IPS-11a (cell line): Measurements from ENCODE around the gene NEGR1.
"Not testable (repeated sequence)": the region's sequence is repeated elsewhere in the genome, so short reads cannot be mapped to it uniquely, and the experiment has no call there.

ENCODE experiments used
- H3K4me3 ChIP-seq: one replicate; pipeline ENCODE4 v1.5.1; 2013; ENCODE audit warnings: low read depth, low read length, control low read depth

Gene NEGR1

DNA sequence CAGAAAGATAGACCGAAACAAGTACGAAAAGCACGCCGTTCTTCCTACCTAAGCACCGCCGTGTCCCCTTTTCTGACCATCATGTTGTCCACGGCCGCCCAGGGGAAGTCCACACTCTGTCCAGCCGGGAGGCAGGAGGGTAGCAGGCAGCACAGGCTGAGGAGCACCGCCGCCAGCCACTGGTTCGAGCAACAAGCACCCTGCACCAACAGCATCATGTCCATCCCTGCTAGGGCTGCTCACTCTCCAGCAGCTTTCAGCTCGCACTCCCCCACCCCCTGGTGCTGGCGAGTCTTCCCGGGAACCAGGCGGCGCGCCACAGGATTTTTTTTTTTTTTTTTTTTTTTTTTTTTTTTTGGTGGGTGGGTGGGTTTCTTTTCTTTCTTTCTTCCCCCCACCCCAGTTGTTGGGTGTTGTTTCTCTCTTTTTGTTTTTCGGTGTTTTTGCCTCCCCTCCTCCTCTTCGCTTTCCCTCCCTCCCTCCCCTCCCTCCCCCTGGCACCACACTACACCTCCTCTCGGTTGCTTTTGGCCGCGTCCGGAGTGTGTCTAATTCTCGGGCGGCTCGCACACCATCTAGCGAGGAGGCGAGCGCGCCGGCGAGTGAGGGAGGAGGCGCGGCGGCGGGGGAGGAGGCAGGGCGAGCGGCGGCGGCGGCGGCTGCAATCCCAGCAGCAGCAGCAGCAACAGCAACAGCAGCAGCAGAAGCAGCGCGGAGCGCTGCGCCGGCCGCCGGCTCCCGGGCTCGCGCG, at the start of gene NEGR1:
Gene NEGR1, minus strand, starts transcription at position 269 of the 751 bp plus-strand sequence.
- H3K4me3 ChIP-seq, result peak within 1 kb of the TSS; percentile 78

DNA sequence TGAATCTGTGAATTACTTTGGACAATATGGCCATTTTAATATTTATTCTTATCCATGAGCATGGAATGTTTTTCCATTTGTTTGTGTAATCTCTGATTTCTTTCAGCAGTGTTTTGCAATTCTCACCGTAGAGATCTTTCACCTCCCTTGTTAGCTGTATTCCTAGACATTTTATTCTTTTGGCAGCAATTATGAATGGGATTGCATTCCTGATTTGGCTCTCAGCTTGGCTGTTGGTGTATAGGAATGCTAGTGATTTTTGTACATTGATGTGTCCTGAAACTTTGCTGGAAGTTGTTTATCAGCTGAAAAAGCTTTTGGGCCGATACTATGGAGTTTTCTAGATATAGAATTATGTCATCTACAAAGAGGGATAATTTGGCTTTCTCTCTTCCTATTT, 44.2 kb upstream of the NEGR1 start:
- H3K4me3 ChIP-seq, result no peak overlapping the region

DNA sequence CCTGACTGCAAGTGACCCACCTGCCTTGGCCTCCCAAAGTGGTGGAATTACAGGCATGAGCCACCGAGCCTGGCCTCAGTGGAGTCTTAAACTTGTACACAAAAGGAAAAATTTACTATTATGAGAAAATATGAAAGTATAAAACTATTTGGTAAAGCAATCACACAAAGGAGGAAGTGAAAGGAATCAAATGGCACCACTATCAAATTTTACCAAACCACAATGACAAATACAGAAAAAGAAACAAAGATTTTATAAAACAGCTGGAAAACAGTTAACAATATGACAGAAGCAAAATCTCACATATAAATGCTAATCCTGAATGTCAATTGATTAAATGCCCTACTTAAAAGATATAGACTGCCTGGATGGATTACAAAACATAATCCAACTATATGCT, 42.1 kb upstream of the NEGR1 start:
- H3K4me3 ChIP-seq, result no peak overlapping the region

DNA sequence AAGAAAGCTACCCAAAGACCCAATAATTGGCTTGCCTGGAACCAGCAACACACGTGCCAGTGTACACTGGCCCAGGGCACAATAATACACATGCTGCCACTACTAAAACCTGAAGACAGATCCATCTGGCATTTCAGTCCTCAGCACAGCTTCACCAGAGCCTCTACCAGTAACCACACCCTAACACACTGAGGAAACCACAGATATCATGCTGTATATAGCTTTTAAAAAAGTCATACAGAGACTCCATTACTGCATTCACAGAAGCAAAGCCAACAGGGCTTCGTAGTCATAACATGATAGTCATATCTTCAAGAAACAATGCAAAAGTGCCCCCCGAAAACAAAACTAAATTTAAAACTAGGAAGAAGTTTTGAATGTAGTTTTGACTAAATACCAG, 40.6 kb upstream of the NEGR1 start:
- no peak overlapping the region for H3K4me3 ChIP-seq

DNA sequence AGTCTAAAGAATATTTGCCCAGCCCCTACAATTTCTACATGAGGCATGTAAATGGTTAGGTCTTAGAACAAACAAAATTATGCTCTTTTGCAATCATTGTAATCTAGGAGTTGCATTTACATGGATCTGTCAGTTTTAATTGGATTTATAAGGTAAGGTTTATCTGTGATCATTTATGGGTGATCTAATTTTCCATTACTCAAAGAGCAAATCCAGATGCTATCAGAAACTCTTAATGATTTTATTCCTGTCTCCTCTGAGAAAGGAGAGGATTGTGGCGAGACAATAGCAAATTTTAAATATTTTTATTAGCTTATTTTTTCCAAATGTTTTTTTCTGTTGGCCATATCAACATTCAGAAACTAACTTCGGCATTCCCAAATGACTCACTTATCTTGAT, 14.2 kb upstream of the NEGR1 start:
- no peak overlapping the region for H3K4me3 ChIP-seq

DNA sequence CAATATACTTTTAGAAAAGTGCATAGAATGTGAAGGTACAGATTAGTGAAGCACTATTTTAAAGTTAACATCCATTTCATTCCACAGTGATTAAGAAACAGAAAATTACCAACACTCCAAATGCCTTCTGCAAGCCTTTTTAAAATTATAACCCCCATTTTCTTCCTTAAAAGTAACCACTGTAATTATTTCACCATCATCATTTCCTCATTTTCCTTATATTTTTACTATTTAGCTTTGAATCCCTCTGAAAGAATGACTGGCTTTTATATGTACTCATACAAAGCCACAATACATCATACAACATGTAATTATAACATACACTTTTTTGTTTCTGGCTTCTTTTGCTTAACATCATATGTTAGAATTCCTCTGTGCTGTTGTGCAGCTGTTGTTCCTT, 6.5 kb upstream of the NEGR1 start:
- H3K4me3 ChIP-seq, result no peak overlapping the region

DNA sequence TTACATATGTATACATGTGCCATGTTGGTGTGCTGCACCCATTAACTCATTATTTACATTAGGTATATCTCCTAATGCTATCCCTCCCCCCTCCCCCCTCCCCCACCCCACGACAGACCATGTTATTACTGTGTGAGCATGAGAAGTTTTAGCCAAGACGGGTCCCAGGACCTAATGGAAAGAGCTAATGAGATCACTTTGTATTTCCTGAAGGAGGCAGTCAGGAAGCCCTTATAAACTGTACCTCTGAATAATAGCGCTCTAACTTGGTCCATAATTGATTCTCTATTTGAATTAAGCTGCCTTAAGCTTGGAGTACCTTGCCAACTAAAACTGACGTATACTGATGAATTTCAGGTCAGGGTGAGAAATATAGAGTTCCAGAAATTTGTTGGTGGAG, 4.1 kb upstream of the NEGR1 start:
- H3K4me3 ChIP-seq, result no peak overlapping the region

DNA sequence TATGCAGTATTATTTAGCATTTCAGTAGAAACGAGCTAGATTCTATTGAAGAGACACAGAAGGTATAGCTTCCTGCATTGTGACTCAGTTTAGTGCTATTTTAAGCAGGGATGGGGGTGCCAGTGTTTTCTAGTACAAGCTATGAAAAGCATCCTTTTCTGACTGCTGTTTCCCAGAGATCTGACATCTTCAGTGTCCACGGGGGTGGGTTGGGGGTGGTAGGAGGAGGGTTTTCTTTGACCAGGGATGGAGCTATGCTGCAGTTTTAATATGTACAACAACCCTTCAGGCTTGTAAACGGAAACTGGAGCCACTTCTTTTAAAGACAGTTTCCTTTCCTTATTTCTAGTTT, 2.7 kb upstream of the NEGR1 start:
- no peak overlapping the region for H3K4me3 ChIP-seq

DNA sequence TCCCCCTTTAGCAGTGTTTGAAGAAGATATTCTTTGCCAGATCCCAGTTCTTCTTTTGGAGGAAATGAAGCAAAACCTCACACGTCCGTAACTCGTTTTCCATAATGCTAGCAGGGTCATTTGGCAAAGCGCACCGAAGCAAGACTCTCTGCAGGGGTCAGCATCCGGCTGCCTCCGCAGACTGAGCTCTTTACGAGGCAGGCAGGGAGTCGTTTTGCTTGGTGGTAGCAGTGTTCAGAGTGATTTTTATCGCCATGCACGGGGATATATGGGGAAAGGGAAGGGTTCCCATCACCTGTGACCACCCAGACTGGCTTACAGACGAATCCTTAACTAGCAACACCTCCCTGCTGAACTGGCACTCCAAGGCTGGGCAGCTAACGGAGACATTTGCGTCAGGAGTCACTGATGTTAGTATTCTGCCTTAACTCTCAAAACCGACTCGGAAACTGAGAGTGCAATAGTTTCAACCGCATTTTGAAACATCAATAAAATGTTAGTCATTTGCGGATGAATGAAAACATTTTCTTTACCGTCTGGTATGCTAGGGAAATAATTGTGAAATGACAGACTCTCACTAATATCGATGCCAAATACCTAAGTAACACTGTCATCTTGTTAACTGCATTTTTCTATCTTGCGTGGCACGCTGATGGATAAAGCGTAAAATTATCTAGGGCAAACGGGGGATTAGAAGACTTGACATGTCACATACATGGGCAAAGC, 2.2 kb upstream of the NEGR1 start:
- H3K4me3 ChIP-seq, result peak overlapping the region; percentile 78

DNA sequence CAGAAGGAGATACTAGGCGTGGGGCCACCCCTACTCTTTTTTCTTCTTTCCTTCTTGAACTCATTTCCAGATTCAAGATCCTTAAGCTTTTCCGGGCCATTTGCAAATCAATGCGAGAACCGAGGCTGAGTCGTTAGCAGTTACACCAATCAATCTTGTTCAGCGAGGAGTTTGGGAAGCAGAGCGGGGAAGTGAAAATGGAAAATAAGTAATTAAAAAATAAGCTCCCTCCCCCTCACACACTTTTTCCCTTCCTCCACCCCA, 1.7 kb upstream of the NEGR1 start:
- peak overlapping the region; percentile 78 for H3K4me3 ChIP-seq

DNA sequence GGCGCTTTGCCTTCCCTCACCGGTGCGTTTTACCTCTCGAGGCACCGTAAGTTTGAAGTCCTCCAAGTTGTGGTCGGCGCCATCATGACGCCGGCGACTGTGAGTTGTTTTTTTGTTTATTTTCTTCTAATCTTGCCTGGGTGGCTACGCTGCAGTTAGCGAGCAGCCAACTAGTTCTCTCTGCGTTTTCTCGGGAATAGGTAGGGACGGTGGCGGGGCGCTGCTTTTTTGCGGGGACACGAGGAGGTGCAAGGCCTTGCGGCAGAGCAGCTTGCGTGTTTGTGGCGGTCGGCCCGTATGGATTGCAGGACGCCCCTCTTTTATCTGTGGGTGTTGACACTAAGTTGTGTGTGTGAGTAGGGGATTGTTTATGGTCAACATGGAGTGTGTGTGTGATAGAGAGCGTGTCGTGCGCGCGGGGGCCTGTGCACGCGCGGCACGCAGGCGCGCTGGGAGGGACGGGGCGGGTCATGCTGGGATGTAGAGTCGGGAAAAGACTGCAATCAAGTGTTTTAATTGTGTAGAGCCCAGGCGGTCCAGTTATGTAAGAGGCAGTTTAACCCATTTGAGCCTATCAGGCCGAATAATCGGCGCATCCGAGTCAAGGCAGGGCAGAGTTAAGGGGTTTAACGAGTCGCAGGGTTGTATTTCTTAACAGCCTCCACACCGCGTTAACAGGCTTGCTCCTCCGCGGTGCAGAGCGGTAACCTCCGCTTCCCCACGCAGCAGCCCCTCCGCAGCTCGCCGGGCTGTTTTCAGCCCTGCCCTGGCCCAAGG, 1.2 kb upstream of the NEGR1 start:
- H3K4me3 ChIP-seq, result peak overlapping the region; percentile 78

DNA sequence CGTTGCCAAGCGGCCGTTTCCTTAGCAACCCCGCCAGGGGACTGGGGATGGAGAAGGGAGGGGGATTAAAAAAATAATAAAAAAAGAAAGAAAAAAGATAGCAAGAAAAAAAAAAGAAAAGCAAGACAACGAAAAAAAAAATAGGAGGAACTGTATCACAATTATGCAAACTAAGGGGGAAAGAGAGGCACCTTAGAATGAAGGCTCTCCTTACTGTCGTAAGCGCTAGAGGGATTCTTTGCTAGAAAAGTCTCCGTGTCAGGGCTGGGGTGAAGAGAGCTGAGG, 625 bp upstream of the NEGR1 start:
- peak overlapping the region; percentile 78 for H3K4me3 ChIP-seq

DNA sequence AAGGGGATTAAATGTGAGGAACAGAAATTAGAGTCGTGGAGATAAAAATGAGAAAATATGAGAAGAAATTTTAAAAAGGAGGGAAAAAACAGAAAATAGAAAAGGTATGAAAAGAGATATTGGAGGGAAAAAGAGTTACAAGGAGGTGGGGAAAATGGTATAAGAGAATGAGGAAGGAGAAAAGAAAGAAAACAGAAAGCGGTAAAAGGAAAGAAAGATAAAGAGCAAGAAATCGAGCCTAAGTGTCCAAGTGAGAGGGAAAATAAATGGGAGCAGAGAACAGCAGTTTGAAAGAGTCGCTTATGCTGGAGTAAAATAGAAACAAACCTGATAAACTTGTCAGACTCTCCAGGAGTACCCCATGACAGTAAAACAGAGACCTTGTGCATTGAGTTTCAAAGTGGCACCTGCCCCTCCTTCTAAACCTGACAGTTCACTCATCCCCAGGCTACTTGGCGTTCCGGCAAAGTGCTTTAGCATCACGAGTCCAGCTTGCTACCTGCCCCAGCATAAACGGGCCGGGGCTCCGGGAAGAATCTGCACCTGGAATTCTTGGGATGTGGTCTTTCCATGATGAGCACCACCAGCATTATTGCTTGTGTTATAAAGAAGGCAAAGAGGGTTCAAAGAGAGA, 585 bp downstream of the NEGR1 start:
- peak overlapping the region; percentile 71 for H3K4me3 ChIP-seq

DNA sequence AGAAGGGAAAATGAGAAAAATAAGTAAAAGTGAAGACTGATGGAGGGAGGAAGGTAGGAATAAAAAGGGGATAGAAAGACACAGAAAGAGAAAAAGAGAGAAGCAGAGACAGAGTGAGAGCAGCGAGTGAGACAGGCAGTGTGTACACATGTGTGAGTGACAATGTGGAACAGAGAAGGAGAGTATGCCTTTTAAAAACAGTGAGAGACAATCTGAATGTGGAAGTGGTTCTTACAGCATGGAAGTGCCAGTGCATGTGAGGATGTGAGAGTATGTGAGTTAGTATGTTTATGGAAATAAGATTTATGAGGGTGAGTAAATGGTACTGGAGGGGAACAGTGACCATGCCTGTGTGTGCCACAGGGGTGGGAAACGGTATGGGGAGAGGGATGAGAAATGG, 1.2 kb downstream of the NEGR1 start:
- H3K4me3 ChIP-seq, result no peak overlapping the region

DNA sequence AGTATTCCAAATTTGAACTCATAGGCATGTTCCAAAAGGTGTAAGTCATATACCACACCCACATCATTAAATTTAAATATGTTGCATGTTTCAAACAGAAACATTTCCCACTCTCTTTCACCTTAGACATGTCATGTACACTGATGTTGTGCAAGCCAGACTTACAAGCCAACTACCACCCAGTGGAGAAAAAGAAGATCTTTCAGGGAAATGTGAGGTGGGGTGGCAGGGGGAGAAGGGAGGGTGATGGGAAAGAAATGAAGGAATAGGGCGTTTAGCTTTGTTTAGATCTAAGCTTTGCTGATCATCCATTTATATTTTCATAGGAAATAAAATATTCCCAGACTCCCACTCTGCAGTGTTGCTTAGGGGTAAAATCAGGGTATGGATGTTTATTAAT, 1.6 kb downstream of the NEGR1 start:
- H3K4me3 ChIP-seq, result no peak overlapping the region

DNA sequence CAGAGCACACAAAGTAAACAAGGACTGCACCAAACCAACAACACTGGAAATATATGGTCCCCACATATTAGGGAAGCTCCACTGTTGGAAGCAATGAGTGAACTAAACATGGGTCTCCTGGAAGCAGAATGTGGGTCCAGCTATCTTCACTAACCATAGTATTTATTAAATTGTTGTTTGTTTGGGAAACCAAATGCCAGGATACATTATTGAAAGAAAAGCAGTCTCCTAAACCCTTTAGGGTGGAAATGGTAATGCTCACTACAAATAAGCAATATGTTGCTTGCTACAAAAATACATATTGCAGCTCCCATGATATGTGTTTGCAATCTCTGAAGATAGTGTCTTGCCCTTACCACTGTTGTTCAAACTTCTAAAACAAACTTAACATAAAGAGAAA, 2.2 kb downstream of the NEGR1 start:
- no peak overlapping the region for H3K4me3 ChIP-seq

DNA sequence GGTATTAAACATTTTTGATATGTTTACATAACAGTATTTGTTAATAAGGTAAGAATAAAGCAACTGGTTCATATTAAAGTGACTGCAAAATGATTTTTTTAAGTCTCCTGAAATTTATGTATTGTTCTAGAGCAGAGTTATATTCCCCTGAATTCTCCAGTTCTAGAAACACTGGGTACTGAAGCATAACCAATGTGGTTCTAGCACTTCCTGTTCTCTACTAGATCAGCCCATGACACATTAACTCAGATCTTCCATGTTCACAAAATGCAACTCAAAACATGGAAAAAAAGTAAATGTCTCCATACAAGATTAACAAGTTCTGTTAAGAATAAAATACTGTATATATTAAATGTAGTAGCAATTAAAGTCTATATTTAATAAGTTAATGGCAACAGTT, 3.9 kb downstream of the NEGR1 start:
- H3K4me3 ChIP-seq, result no peak overlapping the region

DNA sequence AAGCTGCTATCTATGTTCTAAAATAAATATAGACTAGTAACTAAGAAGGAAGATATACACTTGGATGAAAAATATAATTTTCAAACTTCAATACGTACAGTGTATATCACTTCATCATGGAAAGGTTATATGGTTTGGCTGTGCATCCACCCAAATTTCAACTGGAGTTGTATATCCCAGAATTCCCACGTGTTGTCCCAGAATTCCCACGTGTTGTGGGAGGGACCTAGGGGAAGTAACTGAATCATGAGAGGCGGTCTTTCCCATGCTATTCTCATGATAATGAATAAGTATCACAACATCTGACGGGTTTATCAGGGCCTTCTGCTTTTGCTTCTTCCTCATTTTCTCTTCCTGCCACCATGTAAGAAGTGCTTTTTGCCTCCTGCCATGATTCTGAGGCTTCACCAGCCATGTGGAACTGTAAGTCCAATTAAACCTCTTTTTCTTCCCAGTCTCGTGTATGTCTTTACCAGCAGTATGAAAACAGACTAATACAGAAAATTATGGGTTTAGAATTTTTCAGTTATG, 10.7 kb downstream of the NEGR1 start:
- no peak overlapping the region for H3K4me3 ChIP-seq

DNA sequence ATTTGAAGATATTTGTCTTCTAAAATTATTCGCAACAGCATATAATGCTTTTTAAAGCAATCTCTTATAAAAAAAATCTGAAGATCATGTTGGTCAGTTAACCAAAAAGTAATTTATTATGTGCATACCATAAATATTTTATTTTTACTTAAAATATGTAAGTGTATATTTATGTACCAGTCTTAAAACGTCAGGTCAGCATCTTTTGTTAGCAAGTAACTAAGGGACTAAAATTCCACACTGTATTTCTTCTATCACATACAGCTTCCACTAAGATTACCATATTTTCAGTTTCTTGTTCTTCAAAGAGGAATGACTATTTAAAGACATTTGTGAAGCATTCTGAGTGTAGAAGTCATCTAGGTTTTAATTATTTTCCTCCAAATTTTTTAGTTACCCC, 19.6 kb downstream of the NEGR1 start:
- no peak overlapping the region for H3K4me3 ChIP-seq

DNA sequence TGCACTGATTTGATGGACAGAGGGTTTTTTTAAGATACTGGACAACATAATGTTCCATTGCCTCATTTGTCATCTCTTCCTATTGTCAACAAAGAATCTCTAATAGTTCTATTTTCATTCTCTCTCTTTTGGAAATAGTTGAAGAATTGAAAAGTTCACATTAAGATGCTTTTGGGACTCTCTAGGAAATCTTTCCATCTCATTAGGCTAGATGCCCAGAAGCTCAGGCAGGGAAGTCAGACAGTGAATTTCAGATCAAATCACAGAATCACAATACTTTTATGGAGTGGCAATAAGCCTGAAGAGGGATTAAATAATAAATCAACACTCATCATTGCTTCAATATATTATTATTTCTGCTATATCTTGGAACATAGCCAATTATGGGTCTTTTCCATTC, 29.2 kb downstream of the NEGR1 start:
- H3K4me3 ChIP-seq, result no peak overlapping the region

DNA sequence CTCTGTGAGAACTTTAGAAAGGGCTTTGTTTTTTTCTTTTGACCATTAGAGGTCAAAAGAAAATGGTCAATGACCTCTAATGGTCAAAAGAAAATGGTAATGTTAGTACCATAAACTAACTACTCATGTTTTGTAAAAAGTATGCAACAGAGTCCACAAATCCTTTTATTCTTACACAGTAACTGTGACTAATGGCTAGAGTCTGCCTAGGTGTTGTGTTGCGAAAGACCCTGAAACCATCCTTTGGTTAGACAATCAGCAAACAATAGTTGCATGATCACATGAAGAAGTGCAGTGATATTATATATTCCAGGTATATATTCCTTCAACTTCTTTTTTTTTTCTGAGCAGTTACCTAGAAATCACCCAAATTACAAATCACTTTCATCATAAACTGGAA, 40.9 kb downstream of the NEGR1 start:
- H3K4me3 ChIP-seq, result no peak overlapping the region

DNA sequence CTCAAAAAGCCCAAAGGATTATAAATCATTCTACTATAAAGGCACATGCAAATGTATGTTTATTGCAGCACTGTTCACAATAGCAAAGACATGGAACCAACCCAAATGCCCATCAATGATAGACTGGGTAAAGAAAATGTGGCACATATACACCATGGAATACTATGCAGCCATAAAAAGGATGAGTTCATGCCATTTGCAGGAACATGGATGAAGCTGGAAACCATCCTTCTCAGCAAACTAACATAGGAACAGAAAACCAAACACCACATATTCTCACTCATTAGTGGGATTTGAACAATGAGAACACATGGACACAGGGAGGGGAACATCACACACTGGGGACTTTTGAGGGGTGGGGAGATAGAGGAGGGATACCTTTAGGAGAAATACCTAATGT, 46.4 kb downstream of the NEGR1 start:
- not testable (repeated sequence) for H3K4me3 ChIP-seq
